GM19025 (cell line): ENCODE results near the gene SNRPB2.
A peak's percentile ranks its signal among the peaks of the same experiment; 100 is the strongest.

Experiments used
- ATAC-seq: cut with Tn5 transposase; IDR thresholded peaks from one replicate; pipeline ENCODE4 v1.9.1; 2021; ENCODE audit warnings: mild to moderate bottlenecking, low read depth, moderate library complexity; ENCODE audit not compliant: unreplicated experiment

Gene SNRPB2

DNA sequence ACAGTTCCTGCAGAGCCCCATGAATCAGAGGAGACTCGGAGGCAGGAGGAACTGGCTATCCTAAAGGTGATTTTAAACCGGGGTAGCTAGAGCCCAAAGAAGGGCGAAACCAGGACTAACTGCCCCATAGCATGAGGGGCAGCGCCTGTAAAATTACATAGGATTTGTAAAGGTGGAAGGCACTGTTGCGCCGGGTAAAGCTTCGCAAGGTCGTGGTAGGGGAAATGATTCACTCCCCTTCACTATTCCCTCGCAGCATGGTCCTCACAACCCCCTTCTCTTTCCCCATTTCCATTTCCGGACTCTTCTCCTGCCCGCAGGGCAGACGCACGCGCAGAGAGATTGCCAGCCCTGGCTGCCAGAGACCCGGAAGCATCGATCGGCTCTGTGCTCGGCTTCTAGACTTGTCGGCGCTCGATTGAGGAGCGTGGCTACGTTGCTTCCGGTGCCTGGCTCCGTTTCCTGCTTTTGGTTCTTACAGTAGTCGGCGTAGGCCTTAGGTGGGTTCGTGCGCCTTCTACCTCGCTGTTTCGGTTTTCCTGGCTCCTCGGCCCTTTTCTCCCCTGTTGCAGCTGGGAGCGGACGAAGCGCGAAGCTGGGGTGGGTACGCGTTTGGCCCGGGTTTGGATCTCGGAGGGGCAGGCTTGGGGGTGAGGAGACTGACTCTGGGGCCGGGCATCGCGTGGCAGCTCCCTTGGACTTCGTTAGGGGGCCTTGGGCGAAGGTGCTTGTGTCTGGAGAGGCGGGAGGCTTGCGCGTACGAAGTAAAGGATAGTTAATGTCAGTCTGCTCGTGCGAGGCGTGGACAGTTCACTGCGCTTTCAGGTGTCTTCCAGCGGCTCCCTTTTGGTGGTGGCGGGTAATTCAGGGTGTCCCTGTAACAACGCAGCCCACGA, at the start of gene SNRPB2:
TSS of gene SNRPB2 (plus strand) at position 462 of the 896 bp plus-strand sequence. CDS start 1,677 bp downstream, outside the sequence.
- ATAC-seq, result peak; percentile 99

- ATAC-seq, result no peak
These were observed 45.4 kb upstream of the SNRPB2 start for GRCh38 chr20:16684416-16684815.

DNA sequence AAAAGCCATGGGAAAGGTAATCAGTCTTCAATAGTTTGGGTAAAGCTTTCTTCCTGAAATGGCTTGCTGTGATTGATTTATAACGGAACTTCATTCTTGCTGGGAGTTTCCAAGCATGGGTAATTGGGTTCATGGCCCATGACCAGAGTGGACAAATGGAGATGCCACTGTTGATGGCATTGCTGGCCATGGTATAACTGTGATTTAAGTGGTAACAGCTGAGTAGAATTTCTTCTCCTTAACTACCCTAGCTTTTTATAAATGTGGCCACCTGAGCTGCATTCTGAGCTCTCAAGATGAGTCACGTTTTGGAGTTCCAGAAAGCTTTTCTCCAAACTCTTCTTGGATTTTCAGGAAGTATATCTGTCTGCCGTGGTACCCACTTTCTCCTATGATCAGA, 39.9 kb upstream of the SNRPB2 start:
- no peak for ATAC-seq

- ATAC-seq, result no peak
These were observed 38.4 kb upstream of the SNRPB2 start for GRCh38 chr20:16691381-16691780.

GRCh38 chr20:16692009-16692408, 37.8 kb upstream of the SNRPB2 start:
- no peak for ATAC-seq

GRCh38 chr20:16692442-16692841, 37.4 kb upstream of the SNRPB2 start:
- no peak for ATAC-seq

DNA sequence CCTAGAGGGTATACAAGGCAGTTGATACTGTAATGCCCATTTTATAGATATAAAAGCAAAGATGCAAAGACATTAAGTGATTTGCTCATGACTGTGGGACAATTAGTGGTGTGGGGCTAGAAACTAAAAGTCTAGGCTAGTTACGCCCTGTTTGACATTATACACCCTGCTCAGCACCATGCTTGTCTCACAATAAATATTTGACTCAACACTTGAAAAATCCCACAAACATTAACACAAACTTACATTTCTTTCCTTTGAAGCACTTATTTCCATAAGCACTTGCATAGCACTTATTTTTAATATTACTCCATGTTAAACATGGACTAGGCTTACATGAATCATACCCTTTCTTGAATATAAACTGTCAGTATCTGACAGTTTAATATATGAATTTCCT, 36.5 kb upstream of the SNRPB2 start:
- no peak for ATAC-seq

DNA sequence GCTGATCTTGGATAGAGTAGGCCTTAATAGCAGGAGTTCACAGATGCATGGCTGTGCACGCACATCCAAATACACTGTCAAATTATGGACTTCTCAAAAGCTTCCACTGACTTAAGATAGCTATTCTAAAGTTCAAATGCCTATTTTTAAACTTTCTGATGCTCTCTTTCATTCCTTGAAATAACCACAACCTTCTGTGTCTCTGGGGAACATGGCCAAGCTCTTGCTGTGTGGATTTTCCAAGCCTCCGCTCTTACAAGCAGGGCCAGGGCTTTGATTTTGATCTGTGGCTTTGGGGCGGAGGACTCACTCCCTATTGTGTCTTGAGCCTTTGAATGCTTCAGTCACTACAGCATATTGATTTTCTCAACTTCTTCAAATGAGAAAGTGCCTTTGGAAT, 35.7 kb upstream of the SNRPB2 start:
- ATAC-seq, result no peak

DNA sequence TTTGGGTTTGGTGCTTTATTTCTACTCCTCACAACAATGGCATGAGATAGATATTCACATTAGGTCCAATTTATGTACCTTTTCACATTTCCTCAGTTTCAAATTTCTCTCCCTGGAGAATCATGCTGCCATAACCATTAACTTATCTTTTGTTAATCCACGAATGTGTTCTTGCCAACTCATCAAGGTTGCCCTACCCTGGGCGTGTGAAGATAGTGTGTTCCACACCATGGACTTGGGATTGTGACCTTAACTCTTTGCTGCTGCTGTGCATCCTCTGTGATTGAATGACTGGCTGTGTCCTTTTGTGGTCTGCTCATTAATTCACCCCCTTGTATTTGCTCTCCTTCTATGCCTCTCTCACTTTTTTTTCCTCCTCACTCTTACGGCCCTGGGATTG, 34.2 kb upstream of the SNRPB2 start:
- ATAC-seq, result no peak

GRCh38 chr20:16699293-16699692, 30.5 kb upstream of the SNRPB2 start:
- no peak for ATAC-seq

GRCh38 chr20:16701296-16701695, 28.5 kb upstream of the SNRPB2 start:
- no peak for ATAC-seq

DNA sequence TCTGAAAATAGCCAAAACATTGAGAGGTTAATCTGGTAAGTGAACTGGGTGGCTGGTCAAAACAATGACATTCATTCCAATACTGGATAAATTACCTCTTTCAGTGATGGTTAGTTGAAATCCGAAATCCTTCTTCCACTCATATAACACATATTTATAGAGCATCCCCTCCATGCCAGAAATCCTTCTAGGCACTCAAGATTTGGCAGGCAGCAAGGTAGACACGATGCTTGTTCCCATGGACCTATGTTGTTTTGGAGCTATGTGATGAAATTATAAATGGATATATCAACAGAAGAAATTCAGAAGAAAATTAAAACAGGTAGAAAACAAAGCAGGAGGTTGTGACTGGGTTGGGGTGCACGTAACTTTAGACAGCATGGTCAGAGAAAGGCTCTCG, 26.3 kb upstream of the SNRPB2 start:
- ATAC-seq, result no peak

GRCh38 chr20:16707674-16708073, 22.2 kb upstream of the SNRPB2 start:
- no peak for ATAC-seq

- no peak for ATAC-seq
These were observed 21.2 kb upstream of the SNRPB2 start for GRCh38 chr20:16708602-16709001.

DNA sequence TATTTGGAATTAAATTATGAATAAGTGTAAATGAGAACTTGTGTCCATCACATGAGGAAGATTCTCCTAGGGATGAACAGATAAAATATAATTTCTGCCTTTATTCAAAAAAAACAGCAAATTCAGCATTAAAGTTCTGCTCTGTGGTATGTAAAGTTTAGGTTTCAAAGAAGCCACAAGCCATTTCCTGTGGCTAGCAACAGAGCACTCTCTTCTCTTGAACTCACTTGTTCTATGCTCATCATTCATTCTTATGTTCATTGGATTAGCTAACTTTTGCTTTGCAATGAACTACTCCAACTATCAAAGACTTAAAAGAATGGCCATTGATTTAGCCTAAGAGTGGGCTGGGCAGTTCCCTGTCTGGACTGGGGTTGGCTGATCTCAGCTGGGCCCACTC, 20.8 kb upstream of the SNRPB2 start:
- no peak for ATAC-seq

DNA sequence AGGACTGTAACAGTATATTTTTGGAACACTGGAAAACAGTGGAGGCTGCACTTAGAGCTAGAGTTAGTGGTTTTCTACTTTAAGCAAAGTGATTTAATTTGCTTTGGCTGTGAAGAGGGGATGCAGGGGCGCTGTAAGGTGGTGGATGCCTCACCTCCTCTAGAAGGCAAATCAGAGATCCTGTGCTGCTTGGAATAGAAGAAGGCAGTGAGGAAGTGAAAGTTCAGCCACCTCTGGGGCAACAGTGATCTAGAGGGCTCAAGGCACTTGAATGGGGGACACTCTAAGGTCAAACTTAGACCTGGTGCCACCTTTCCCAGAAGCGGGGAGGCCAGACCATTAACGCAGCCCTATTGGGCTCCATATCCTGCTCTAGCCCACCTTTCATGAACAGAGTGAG, 19.0 kb upstream of the SNRPB2 start:
- no peak for ATAC-seq

- ATAC-seq, result no peak
These were observed 18.1 kb upstream of the SNRPB2 start for GRCh38 chr20:16711661-16712258.

- no peak for ATAC-seq
These were observed 17.3 kb upstream of the SNRPB2 start for GRCh38 chr20:16712511-16712947.

GRCh38 chr20:16713066-16713465, 16.8 kb upstream of the SNRPB2 start:
- ATAC-seq, result no peak

- no peak for ATAC-seq
These were observed 15.6 kb upstream of the SNRPB2 start for GRCh38 chr20:16714242-16714641.

DNA sequence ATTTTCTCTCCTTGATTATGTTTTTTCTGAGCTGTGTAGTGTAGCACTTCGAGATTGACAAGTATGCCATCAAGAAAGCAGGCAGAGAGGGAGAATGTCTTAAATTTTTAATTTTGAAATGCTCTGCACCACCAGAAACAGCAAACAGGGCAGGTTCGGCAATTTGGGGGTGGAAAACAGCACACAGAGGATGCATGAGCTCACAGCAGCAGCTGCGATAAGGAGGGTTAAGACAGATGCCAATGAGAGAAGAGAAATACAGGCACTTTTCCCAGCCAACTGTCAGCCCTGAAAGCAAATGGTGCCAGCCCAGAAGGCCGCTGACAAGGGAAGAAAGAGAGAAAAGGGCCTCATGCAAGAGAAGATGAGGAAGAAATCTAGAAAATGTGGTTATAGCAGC, 15.1 kb upstream of the SNRPB2 start:
- ATAC-seq, result no peak

- no peak for ATAC-seq
These were observed 10.4 kb upstream of the SNRPB2 start for GRCh38 chr20:16719421-16719820.
